SU-DHL-6 (cell line): ENCODE measurements around the gene ASPDH.

Source experiments
- H2AFZ ChIP-seq: fragments of 200-600 bp; sonication (generic); 2 replicates; pipeline ENCODE4 v1.6.1; 2014; ENCODE audit warnings: low read depth, mild to moderate bottlenecking, moderate library complexity, mixed read lengths, antibody characterized with exemption, low read length; ENCODE audit not compliant: severe bottlenecking
- H3F3A ChIP-seq: fragments of 200-600 bp; shearing (Covaris generic); 2 replicates; pipeline ENCODE4 v1.6.0; 2016; ENCODE audit warnings: antibody characterized with exemption, mild to moderate bottlenecking; ENCODE audit not compliant: insufficient read depth
- H3K27ac ChIP-seq: fragments of 200-600 bp; sonication (generic); 2 replicates; pipeline ENCODE4 v1.5.1; 2016; ENCODE audit warnings: low read depth, mild to moderate bottlenecking, low read length, moderate library complexity, mixed read lengths
- H3K27me3 ChIP-seq: fragments of 200-600 bp; sonication (generic), shearing (Covaris generic); 2 replicates; pipeline ENCODE4 v1.6.0; 2014; ENCODE audit warnings: mild to moderate bottlenecking, low read length
- H3K36me3 ChIP-seq: fragments of 200-600 bp; sonication (generic); 2 replicates; pipeline ENCODE4 v1.6.1; 2014; ENCODE audit warnings: mild to moderate bottlenecking, low read length, mixed read lengths
- H3K4me2 ChIP-seq: fragments of 300-600, 200-600 bp; shearing (Covaris generic), sonication (generic); 2 replicates; pipeline ENCODE4 v1.6.0; 2014; ENCODE audit warnings: low read length, low read depth, mild to moderate bottlenecking; ENCODE audit not compliant: poor library complexity, severe bottlenecking
- H3K4me3 ChIP-seq: fragments of 200-600 bp; sonication (generic); 2 replicates; pipeline ENCODE4 v1.5.1; 2014; ENCODE audit warnings: antibody characterized with exemption, low read length, mild to moderate bottlenecking, mixed read lengths; ENCODE audit not compliant: insufficient read depth, poor library complexity, severe bottlenecking
- H3K79me2 ChIP-seq: fragments of 200-600 bp; sonication (generic); 2 replicates; pipeline ENCODE4 v1.6.1; 2014; ENCODE audit warnings: mild to moderate bottlenecking, low read length, moderate library complexity; ENCODE audit not compliant: insufficient read depth
- H3K9ac ChIP-seq: fragments of 200-600 bp; sonication (generic); 2 replicates; pipeline ENCODE4 v1.7.0; 2014; ENCODE audit warnings: mild to moderate bottlenecking, low read length
- H3K9me2 ChIP-seq: fragments of 200-600 bp; sonication (generic); replicated peaks from 2 replicates; pipeline ENCODE4 v1.6.1; 2014; ENCODE audit warnings: low read length; ENCODE audit not compliant: insufficient read depth
- H3K9me3 ChIP-seq: fragments of 200-600 bp; sonication (generic); 2 replicates; pipeline ENCODE4 v1.6.1; 2014; ENCODE audit warnings: low read length, mixed read lengths; ENCODE audit not compliant: insufficient read depth
- H4K20me1 ChIP-seq: fragments of 200-600 bp; sonication (generic); 2 replicates; pipeline ENCODE4 v1.6.1; 2014; ENCODE audit warnings: low read depth, mild to moderate bottlenecking, antibody characterized with exemption, low read length, moderate library complexity, mixed read lengths
- CTCF ChIP-seq: fragments of 200-600 bp; sonication (generic); IDR thresholded peaks from one replicate; pipeline ENCODE4 v1.5.1; 2017; ENCODE audit warnings: antibody characterized with exemption, mild to moderate bottlenecking, low read length, moderate library complexity; ENCODE audit not compliant: insufficient read depth, poor library complexity, severe bottlenecking
- EZH2phosphoT487 ChIP-seq: fragments of 200-600 bp; sonication (generic), shearing (Covaris generic); conservative IDR thresholded peaks from 2 replicates; pipeline ENCODE4 v1.6.1; 2018; ENCODE audit warnings: mild to moderate bottlenecking, antibody characterized with exemption, low read length, moderate library complexity, mixed read lengths

Gene ASPDH

GRCh38 chr19:50513746-50514345 is at the start of gene ASPDH:
Gene ASPDH, minus strand, starts transcription at chr19:50513913. Its CDS starts 90 bp downstream, at chr19:50513823.
- Histone ChIP-seq H4K20me1 (no peaks in the 10 kb centered on the region), H2AFZ (no peak within 1 kb of the TSS), H3K79me2 (no peaks in the 10 kb centered on the region), H3K9me2 (no peaks in the 10 kb centered on the region), H3K27ac (no peak within 1 kb of the TSS), H3F3A (no peaks in the 10 kb centered on the region), H3K9me3 (no peaks in the 10 kb centered on the region), H3K4me3 (no peak within 1 kb of the TSS), H3K27me3 (no peaks in the 10 kb centered on the region), H3K36me3 (no peaks in the 10 kb centered on the region), H3K4me2 (no peak within 1 kb of the TSS), H3K9ac (no peak within 1 kb of the TSS)
- TF ChIP-seq CTCF, result no peak
- TF ChIP-seq EZH2phosphoT487, result no peak

GRCh38 chr19:50562996-50563395 is 49.3 kb upstream of the ASPDH start:
- Histone ChIP-seq H2AFZ (no peak overlapping the region), H3K9ac (no peak overlapping the region), H3K36me3 (no peaks in the 10 kb centered on the region), H4K20me1 (no peaks in the 10 kb centered on the region), H3K9me3 (no peaks in the 10 kb centered on the region), H3K4me2 (no peak overlapping the region), H3K27me3 (no peaks in the 10 kb centered on the region), H3K9me2 (no peaks in the 10 kb centered on the region), H3K27ac (no peak overlapping the region), H3F3A (no peaks in the 10 kb centered on the region), H3K4me3 (no peak overlapping the region), H3K79me2 (no peaks in the 10 kb centered on the region)
- no peak for TF ChIP-seq EZH2phosphoT487
- TF ChIP-seq CTCF, result no peak

GRCh38 chr19:50562329-50562728 is 48.6 kb upstream of the ASPDH start:
- TF ChIP-seq CTCF (no peak), EZH2phosphoT487 (no peak)
- Histone ChIP-seq H3K9me2 (no peaks in the 10 kb centered on the region), H3K27me3 (no peaks in the 10 kb centered on the region), H3K9ac (no peak overlapping the region), H3F3A (no peaks in the 10 kb centered on the region), H3K4me2 (no peak overlapping the region), H3K4me3 (no peak overlapping the region), H3K79me2 (no peaks in the 10 kb centered on the region), H3K27ac (no peak overlapping the region), H3K9me3 (no peaks in the 10 kb centered on the region), H2AFZ (no peak overlapping the region), H4K20me1 (no peaks in the 10 kb centered on the region), H3K36me3 (no peaks in the 10 kb centered on the region)
